Activated naive CD8-positive, alpha-beta T cell treated with anti-CD3 and anti-CD28 coated beads for 36 hours (primary cell): ENCODE data around the gene GMDS. TPM values are rescaled to one million over a fixed set of nuclear protein-coding genes. Genes with fewer than 3 reads are reported as not detected.
"Not testable (repeated sequence)": the region's sequence is repeated elsewhere in the genome, so short reads cannot be mapped to it uniquely, and the experiment has no call there.

Experiments used
- DNase-seq: peaks from one replicate; pipeline ENCODE4 v3.0.0; 2021
- H3K27ac Mint-ChIP-seq: one replicate; pipeline ENCODE4 v1.8.0; 2022; ENCODE audit warnings: mild to moderate bottlenecking, moderate library complexity, mixed read lengths
- H3K27me3 Mint-ChIP-seq: one replicate; pipeline ENCODE4 v1.8.0; 2022; ENCODE audit warnings: mild to moderate bottlenecking, mixed read lengths
- H3K36me3 Mint-ChIP-seq: one replicate; pipeline ENCODE4 v1.8.0; 2021; ENCODE audit warnings: mild to moderate bottlenecking, mixed read lengths
- H3K4me1 Mint-ChIP-seq: one replicate; pipeline ENCODE4 v1.8.0; 2021; ENCODE audit warnings: mixed read lengths
- H3K4me3 Mint-ChIP-seq: one replicate; pipeline ENCODE4 v1.8.0; 2022; ENCODE audit warnings: mild to moderate bottlenecking, moderate library complexity, mixed read lengths
- H3K9me3 Mint-ChIP-seq: one replicate; pipeline ENCODE4 v1.8.0; 2022; ENCODE audit warnings: mixed read lengths
- total RNA-seq, 2 experiments: library from RNA; stranded (reverse); gene quantifications; one replicate each; pipeline ENCODE4 v1.2.3, GENCODE V29; 2021

The GMDS gene
- total RNA-seq, 2 experiments from 2014 or later: 34.7 to 38.5 TPM

DNA sequence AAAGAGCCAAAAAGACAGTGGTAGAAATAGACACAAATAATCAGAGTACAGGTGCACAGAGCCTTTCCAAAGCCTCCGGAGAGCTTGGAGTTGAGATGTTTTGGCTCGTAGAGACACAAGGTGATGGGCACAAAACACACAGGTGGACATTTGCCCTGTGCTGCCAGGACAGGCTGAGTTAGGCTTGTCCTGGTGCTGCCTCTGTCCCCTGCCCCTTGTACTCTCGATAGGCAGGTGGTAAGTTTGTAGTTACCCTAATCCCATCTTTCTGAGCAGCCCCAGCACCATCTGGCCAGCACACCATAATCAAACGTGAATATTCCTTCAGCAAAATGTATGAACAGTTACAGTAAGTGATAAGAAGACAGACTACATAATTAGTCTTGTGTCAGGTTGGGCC lies 540.2 kb downstream of the GMDS start:
- H3K9me3 Mint-ChIP-seq: no peaks in the 10 kb centered on the region
- H3K4me1 Mint-ChIP-seq: no peaks in the 10 kb centered on the region
- H3K27ac Mint-ChIP-seq: no peak overlapping the region
- no peak overlapping the region for H3K4me3 Mint-ChIP-seq
- peaks cover 2% of the 10 kb centered on the region for H3K36me3 Mint-ChIP-seq
- no peaks in the 10 kb centered on the region for H3K27me3 Mint-ChIP-seq
- no peak for DNase-seq

DNA sequence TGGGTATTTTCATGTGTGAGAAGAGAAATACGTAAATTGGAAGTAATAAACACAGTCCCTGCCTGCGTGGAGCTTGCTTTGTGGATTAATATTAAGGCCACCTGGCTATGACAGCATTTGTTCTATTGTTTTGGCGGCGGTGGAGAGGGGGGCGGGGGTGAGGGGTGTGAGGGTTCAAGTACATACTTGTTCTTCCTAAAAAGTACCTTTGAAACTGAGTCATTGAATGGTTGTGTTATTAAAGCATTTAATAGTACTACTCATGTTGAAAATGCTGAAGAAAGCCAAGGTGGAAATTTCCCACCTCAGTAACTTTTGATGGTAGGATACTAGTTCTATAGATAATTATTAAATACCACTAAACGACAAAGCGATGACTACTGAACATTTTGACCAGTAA lies 540.7 kb downstream of the GMDS start:
- no peaks in the 10 kb centered on the region for H3K4me1 Mint-ChIP-seq
- H3K9me3 Mint-ChIP-seq: no peaks in the 10 kb centered on the region
- no peaks in the 10 kb centered on the region for H3K27me3 Mint-ChIP-seq
- no peak overlapping the region for H3K27ac Mint-ChIP-seq
- H3K36me3 Mint-ChIP-seq: peaks cover 2% of the 10 kb centered on the region
- no peak for DNase-seq
- H3K4me3 Mint-ChIP-seq: no peak overlapping the region

DNA sequence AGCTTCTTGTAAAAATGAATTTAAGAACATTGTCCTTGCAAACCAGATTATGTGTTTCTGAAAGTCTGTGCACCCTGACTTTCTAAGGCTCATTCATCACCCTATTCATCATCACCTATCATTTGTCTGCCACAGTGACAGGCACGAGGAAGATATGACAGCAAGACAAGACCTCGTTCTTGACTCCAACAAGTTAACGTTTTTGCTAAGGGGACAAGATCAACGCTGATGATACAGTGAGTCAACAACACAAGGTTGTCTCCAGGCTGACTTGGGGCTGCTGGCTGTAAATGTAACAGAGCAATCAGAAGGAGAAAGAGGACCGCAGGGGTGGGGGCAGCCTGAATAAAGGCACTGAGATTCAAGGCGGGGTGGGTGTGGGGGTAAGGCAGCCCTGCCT lies 541.5 kb downstream of the GMDS start:
- H3K9me3 Mint-ChIP-seq: no peaks in the 10 kb centered on the region
- H3K27me3 Mint-ChIP-seq: no peaks in the 10 kb centered on the region
- H3K36me3 Mint-ChIP-seq: peaks cover 2% of the 10 kb centered on the region
- no peak overlapping the region for H3K27ac Mint-ChIP-seq
- H3K4me3 Mint-ChIP-seq: no peak overlapping the region
- no peaks in the 10 kb centered on the region for H3K4me1 Mint-ChIP-seq
- DNase-seq: no peak

DNA sequence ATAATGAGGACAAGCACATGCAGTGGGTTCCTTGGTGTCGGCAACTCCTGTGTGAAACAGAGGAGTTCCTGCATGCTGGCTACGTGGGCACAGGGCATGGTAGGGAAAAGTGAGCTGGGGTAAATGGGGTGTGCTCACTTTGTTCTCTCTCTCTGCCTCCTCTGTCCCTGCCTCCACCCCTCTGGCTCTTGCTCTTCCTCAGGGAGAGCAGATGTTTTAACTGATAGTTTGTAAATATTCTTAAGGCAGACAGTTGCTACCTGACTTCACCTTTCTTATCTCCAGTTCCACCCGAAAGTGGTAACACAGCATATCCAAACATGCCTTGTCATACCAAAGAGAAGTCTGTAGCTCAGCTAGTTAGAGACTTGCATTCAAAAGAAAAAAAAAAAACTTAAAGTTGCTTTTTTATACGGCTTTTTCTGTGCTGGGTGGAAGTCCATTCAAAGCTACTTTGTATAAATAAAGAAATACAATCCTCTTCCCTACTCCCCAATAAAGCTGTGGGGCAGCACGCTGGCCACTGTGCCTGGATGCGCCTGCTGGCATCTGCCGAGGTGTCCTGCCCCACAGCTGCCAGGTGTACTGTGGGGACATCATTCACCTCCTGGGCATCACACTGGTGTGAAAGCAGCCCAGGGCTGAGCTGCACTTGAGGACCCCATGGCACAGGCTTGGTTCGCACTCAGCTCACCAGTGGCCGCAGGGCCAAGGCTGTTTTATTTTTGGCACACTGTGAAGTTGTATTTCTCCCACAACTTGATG lies 542.1 kb downstream of the GMDS start:
- H3K4me1 Mint-ChIP-seq: no peaks in the 10 kb centered on the region
- H3K4me3 Mint-ChIP-seq: no peak overlapping the region

DNA sequence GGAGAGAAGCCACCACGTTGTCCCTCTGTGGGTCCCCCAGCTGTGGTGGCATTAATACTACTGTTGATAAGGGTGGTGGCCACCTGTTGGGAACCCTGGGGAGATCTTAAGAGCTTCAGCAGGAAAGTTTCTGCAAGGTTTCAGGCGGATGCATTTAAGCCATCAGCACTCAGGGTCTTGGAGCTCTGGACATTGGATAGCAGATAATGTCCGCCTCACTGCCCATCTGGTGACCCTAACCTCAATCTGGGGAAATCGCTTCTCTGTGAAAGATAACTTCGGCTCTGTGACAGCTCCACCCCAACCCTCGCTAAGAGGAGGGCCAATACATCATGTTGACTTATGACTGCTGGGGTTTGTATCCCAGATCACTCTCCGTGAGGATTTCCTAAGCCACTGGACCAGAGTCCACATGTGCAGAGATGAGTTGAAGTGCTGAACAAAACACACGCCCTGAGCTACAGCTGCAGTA lies 542.8 kb downstream of the GMDS start:
- Mint-ChIP-seq H3K4me3 (no peak overlapping the region), H3K27ac (no peak overlapping the region), H3K4me1 (no peaks in the 10 kb centered on the region)

More for the DNA sequence above, 542.1 kb downstream of the GMDS start:
- no peaks in the 10 kb centered on the region for H3K9me3 Mint-ChIP-seq
- no peak overlapping the region for H3K27ac Mint-ChIP-seq
- no peaks in the 10 kb centered on the region for H3K27me3 Mint-ChIP-seq
- no peak for DNase-seq
- H3K36me3 Mint-ChIP-seq: peaks cover 2% of the 10 kb centered on the region

DNA sequence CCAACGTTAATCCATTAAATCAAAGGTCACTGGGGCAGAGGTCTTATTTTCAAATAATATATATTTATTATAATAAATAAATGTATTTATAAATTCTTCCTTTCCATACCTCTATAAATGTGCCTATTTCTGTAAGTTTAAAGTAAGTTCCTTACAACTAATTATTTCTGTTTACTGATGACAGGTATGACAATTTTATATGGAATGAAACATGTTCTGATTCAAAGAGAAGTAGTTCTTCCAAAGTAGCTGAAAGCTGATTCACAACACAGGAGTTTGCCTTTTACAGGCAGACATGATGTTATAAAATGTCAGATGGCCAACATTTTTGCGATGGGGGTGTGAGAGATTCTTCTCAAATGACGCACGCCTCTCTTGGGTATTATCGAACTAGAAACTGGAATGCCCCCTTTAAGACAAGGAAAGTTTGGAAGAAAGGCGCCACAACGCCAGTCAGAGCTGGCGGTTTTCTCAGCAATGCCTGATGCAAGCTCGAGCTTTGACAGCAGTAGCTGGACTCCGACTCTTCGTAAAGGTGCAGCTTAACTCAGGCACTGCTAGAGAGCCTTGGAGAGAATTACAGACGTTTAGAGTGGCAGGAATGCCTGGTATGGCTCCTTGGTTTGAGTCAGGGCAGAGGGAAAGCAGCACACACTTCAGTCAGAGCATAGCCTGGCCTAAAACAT lies 543.6 kb downstream of the GMDS start:
- Mint-ChIP-seq H3K27ac (no peak overlapping the region), H3K27me3 (no peaks in the 10 kb centered on the region), H3K4me3 (no peak overlapping the region), H3K9me3 (no peaks in the 10 kb centered on the region), H3K4me1 (no peaks in the 10 kb centered on the region), H3K36me3 (peaks cover 2% of the 10 kb centered on the region)
- no peak for DNase-seq

More for the DNA sequence above, 542.8 kb downstream of the GMDS start:
- Mint-ChIP-seq H3K27me3 (no peaks in the 10 kb centered on the region), H3K36me3 (peaks cover 2% of the 10 kb centered on the region), H3K9me3 (no peaks in the 10 kb centered on the region)
- DNase-seq: no peak

DNA sequence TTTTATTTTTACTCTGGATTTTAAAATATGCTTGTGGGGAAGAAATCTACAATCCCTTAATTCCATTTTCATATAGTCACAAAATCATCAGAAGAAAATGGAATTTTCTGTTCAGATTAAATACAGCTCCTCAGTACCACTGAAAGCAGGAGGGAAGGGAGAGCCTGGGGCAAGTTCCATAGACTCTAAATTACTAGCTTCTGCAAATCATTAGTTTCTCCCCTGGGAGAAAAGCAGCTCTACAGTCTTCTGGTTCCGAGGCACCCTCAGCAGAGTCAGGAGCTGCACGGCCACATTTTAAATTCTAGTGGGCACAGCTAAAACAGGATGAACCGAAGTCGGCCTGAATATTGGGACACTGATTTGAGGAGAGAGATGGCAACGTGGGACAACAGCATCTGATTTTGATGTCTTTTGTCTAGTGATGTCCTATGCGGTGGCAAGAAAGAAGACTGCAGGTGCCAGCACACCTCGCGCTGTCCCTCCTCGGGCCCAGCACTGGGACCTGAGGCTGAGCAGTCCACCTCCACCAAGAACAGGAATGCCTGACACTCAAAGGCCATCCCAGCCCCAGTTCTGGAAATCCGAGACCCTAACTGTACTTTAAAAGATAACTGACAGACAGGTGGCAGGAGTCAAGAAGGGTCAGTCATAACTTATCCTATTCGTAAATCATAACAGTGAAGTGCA lies 545.0 kb downstream of the GMDS start:
- H3K27ac Mint-ChIP-seq: no peak overlapping the region
- peaks cover under 1% of the 10 kb centered on the region for H3K36me3 Mint-ChIP-seq
- H3K4me3 Mint-ChIP-seq: no peak overlapping the region
- no peaks in the 10 kb centered on the region for H3K9me3 Mint-ChIP-seq
- H3K27me3 Mint-ChIP-seq: no peaks in the 10 kb centered on the region
- no peak for DNase-seq
- H3K4me1 Mint-ChIP-seq: no peaks in the 10 kb centered on the region

DNA sequence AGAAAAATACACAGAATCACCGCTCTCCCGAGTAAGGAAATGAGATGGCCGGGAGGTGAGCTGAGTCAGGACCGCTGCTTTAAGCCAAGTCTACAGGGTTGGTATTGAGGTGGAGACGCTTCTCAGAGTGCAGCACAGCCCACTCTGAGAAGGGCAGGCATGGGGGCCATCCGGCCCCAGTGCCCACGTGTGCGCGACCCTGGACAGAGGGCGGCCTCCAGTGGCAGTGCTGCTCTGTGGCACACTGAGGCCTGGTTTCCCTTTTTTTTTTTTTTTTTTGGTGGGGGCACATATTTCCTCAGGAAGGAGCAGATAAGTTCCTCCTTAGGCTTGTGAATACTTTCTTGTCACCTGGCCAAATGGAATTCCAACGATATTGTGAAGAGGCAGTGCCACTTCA lies 546.9 kb downstream of the GMDS start:
- H3K36me3 Mint-ChIP-seq: peaks cover under 1% of the 10 kb centered on the region

DNA sequence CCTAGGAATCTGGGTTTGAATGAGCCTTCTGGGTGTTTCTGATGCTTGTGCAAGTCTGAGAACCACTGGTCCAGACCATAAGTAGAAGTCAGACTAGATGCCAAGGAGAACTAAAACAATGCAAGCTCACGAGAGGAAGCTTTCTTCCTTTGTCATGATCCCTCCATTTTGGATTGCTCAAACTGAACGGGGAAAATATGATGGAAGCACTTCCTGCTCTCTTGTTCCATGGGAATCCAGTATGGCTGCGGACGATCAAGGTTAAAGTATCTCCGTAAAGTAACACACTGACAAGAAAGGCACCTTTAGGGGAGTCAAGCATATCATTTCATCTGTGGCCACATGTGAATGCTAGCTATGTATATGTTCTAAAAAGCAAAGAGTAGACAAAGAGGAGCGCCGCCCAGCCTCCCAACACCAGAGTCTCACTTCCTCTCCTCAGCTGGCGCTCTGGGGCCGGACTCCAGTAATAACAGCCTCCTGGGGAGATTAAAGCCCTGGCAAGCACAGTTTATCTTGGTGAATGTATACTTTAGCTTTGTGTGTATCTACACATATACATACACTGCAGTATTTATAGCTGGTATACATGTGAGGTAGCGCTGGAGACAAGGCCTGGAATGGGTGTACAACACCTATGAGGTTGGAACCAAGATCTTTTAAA lies 547.6 kb downstream of the GMDS start:
- H3K27ac Mint-ChIP-seq: no peak overlapping the region
- no peaks in the 10 kb centered on the region for H3K27me3 Mint-ChIP-seq
- H3K36me3 Mint-ChIP-seq: peaks cover 7% of the 10 kb centered on the region

More for the DNA sequence above, 546.9 kb downstream of the GMDS start:
- no peak overlapping the region for H3K4me3 Mint-ChIP-seq
- no peaks in the 10 kb centered on the region for H3K4me1 Mint-ChIP-seq
- no peak overlapping the region for H3K27ac Mint-ChIP-seq
- no peak for DNase-seq
- no peaks in the 10 kb centered on the region for H3K27me3 Mint-ChIP-seq
- no peaks in the 10 kb centered on the region for H3K9me3 Mint-ChIP-seq

DNA sequence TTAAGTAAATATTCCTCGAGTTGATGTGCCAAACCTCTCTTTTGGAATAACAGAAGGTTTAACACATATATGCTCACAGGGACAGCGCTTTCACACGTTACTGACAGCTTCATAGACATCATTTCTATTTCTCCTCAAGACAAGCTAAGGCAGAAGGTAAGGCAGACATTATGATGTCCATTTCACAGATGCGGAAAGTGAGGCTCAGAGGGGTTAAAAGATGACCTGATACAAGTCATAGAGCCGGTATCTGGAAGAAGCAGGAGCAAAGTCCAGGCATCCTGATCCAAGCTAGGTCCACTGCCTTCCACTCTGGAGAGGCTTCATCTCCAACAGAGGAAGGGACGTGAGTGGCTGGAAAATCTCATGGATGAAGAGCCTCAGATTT lies 548.9 kb downstream of the GMDS start:
- Mint-ChIP-seq H3K4me3 (no peak overlapping the region), H3K4me1 (no peaks in the 10 kb centered on the region)

More for the DNA sequence above, 547.6 kb downstream of the GMDS start:
- Mint-ChIP-seq H3K9me3 (peaks cover 3% of the 10 kb centered on the region), H3K4me3 (no peak overlapping the region), H3K4me1 (no peaks in the 10 kb centered on the region)
- DNase-seq: no peak

DNA sequence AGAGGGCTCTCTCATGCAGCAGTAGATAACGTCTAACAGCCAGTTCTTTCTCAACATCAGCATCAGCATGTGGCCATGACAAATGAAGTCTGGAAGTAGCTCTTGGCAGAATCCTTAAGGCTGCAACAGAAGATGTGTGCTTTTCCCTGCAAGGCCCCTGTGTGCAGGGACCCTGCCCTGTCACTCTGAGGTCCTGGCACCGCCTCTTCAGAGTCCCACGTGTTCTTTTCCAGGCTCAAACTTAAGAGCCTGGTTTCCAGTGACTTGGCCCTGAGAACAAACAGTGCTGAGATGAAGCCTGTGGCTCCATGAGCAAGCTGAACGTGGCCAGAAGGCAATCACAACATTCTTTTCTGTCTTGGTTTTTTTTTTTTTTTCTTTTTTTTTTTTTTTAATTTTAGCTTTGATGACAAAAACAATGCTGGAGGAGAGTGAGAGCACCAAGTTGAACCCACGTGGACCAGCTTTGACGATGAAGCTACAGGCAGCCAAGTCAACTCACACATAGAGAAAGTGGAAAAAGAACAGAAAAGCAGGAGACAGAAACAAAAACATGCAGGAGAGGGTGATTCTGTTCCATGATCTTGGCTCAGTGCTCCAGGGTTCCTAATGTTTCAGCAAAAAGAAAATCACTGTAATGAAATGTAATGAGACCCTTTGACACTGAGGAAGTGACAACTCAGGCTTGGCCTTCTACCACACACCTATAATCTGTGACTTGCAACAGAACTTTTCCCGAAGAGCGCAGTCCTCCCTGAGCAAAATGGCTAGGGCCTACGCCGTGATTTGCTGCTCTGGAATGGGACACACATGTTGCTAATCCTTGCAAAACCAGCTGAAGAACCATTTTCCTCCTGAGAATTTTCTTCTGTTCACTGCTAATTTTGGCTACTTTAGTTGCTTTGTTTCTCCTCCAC lies 549.6 kb downstream of the GMDS start:
- H3K27ac Mint-ChIP-seq: no peak overlapping the region
- H3K9me3 Mint-ChIP-seq: peaks cover 3% of the 10 kb centered on the region
- peaks cover 12% of the 10 kb centered on the region for H3K36me3 Mint-ChIP-seq
- DNase-seq: no peak
- H3K27me3 Mint-ChIP-seq: no peaks in the 10 kb centered on the region
- no peak overlapping the region for H3K4me3 Mint-ChIP-seq
- no peaks in the 10 kb centered on the region for H3K4me1 Mint-ChIP-seq

More for the DNA sequence above, 548.9 kb downstream of the GMDS start:
- no peak for DNase-seq
- peaks cover 12% of the 10 kb centered on the region for H3K36me3 Mint-ChIP-seq
- peaks cover 3% of the 10 kb centered on the region for H3K9me3 Mint-ChIP-seq
- H3K27ac Mint-ChIP-seq: no peak overlapping the region
- H3K27me3 Mint-ChIP-seq: no peaks in the 10 kb centered on the region

DNA sequence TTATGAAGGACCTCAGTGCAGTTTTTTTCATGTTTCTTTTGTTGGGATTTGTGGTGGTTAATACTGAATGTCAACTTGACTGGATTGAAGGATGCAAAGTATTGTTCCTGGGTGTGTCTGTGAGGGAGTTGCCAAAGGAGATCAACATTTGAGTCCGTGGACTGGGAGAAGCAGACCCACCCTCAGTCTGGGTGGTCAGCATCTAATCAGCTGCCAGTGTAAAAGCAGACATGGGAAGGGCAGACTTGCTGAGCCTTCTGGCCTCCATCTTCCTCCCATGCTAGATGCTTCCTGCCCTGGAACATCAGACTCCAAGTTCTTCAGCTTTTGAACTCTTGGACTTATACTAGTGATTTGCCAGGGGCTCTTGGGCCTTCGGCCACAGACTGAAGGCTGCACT lies 553.6 kb downstream of the GMDS start:
- peaks cover 17% of the 10 kb centered on the region for H3K36me3 Mint-ChIP-seq
- not testable (repeated sequence) for H3K4me3 Mint-ChIP-seq, H3K27ac Mint-ChIP-seq, H3K4me1 Mint-ChIP-seq, H3K9me3 Mint-ChIP-seq, DNase-seq, H3K27me3 Mint-ChIP-seq

DNA sequence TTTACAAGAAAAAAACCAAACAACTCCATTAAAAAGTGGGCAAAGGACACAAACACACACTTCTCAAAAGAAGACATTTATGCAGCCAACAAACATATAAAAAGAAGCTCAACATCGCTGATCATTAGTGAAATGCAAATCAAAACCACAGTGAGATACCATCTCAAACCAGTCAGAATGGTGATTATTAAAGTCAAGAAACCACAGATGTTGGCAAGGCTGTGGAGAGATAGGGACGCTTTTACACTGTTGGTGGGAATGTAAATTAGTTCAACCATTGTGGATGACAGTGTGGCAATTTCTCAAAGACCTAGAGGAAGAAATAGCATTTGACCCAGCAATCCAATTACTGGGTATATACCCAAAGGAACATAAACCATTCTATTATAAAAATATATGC lies 554.7 kb downstream of the GMDS start:
- H3K9me3 Mint-ChIP-seq, DNase-seq, H3K4me3 Mint-ChIP-seq, H3K4me1 Mint-ChIP-seq, H3K27ac Mint-ChIP-seq, H3K27me3 Mint-ChIP-seq: not testable (repeated sequence)
- peaks cover 17% of the 10 kb centered on the region for H3K36me3 Mint-ChIP-seq

DNA sequence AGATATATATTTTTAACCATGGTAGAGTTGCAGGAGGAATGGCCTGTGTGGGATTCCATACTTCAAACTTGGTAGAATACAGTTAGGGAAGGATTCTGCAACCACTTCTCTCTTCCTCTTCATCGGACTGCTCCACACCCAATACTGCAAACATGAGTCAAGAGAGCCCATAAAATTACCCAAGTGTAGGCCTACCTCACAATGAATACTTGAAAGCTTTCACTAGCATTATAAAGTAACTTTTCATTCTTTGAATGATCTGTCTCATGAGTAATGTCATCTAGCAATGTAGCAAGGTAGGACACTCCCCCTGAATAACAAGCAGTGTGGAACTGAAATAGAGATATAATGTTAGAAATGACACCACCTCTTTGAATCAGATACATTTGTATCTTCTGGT lies 556.3 kb downstream of the GMDS start:
- H3K27ac Mint-ChIP-seq: no peak overlapping the region
- DNase-seq: no peak
- peaks cover 3% of the 10 kb centered on the region for H3K9me3 Mint-ChIP-seq
- H3K4me1 Mint-ChIP-seq: no peaks in the 10 kb centered on the region
- H3K36me3 Mint-ChIP-seq: peaks cover 19% of the 10 kb centered on the region
- H3K4me3 Mint-ChIP-seq: no peak overlapping the region
- no peaks in the 10 kb centered on the region for H3K27me3 Mint-ChIP-seq
